Epidermal melanocyte (primary cell): Measurements from ENCODE around the gene MYO16.
"Not testable (repeated sequence)": the region's sequence is repeated elsewhere in the genome, so short reads cannot be mapped to it uniquely, and the experiment has no call there.

Source experiments
- DNase-seq: peaks from one replicate; pipeline ENCODE4 v3.0.0; 2011; ENCODE audit warnings: low spot score; ENCODE audit not compliant: insufficient read length

The MYO16 gene

DNA sequence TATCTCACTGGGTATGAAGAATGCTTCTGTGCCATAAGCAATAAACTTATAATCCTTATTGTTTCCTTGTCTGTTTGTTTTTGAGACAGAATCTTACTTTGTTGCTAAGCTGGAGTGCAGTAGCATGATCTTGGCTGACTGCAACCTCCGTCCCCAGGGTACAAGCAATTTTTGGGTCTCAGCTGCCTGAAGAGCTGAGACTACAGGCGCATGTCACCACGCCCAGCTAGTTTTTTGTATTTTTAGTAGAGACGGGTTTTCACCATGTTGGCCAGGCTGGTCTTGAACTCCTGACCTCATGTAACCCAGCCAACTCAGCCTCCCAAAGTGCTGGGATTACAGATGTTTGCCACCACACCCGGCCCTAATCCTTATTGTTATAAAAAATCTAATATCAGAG, 112.5 kb downstream of the MYO16 start:
- no peak for DNase-seq

DNA sequence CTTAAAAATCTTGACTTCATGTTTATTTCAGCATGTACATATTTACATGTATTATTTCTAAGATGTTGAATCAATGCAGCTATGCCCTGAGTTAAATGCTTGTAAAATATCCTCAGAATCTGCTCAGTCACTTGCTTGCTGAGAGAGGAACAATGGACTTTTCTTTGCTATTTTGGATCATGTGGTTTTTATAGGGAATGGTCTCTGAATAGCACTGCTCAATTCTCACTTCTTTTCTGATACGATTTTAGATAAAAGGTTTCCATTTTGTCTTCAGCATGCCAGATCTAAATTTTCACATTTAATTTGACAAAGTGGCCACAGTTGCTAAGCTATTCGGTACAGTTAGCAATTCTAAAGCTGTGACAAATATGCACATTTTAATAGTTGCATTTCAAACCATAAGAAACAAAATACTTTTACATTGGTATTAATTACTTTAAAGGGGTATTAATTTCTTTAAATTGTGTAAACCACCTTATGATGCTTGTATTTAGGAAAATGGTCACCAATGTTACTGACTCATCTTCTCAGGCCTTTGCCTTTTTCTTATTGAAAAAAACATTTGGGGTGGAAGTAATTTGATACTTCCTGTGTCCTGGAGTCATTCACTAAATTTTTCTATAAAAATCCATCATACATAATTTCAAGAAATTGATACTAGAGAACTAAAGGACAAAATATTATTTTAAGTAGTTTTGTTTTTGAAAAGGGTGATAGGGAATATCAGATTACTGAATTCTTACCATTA, 113.5 kb downstream of the MYO16 start:
- no peak for DNase-seq

DNA sequence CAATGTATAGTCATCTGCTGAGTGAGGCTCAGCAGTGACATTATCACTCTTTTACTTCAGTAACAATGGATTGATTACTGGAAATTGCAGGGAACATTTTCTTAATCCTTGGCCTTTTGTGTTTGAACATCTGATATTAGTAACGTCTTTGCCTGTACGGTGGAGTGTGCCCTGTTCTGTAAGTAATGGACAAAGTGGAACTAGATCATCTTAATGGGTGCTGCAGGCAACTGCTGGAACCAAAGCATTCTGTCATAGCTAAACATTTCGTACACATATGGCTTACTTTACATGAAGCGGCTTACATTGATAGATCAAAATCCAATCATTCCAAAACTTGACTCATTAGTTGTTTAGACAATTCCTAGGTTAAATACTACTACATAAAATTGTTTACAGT, 114.1 kb downstream of the MYO16 start:
- DNase-seq = no peak

DNA sequence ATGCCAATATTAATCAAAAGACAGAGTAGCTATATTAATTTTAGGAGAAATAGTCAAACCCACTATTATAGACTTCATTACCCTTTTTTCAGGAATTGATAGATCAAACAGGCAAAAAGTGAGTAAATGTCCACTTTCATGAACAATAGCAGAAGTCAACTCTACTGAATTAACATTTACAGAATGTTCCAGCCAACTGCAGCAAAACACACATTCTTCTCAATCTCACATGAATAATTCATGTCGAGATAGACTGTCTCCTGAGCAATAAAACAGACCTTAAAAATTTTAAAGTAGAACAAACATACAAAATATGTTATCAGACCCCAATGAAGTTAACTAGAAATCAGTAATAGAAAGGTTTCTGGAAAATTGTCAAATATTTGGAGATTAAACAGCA, 118.4 kb downstream of the MYO16 start:
- DNase-seq = no peak

DNA sequence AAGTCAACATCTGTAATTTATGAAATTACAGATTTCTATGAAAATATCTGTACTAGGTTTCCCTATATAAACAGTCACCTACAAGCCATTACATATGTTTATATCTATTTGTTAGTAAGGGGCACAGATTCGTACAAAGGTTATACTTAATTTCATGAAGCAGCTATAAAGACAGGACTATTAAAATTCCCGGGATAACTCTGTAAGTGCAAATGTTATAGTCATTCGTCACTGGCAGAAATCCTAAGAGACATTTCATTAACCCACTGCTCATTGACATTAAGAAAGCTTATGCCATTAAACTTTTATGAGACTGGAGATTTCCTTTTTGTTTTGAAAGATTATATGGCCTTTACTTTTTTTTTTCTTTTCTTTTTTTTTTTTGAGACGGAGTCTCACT, 122.9 kb downstream of the MYO16 start:
- no peak for DNase-seq

DNA sequence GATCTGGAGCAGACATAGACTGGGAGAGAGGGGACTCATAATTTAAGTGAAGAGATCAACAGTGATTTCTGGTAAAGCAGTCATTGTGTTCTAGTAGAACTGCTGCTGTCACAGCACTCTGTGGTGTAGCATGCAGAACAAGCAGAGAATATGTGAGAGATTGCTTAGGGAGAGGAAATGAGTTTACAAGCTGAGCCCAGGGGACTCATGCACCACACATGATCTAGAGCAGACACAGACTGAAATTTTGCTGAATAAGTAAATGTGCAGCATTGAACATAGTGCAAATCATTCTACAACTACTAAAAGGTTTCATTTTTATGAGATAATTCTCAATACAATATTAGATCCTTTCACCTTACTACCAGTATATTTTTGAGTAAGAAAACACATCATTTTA, 125.7 kb downstream of the MYO16 start:
- DNase-seq = no peak

DNA sequence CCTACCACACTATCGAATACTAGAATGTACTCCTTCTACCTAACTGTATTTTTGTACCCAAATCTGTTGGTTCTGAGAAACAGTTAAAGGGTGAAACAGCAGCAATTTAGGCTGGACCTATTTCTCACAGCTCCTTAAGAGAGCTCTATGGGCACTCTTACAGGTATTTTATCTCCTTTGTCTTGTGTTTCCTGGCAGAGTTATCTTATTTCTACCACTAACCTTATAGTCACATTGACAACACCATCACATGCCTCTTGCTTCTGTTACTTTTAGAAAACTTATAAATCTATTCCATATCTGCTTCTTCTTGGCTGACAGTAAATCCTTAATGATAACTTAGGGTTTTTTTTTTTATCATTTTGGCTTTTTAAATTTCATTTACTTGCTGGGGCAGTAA, 130.7 kb downstream of the MYO16 start:
- DNase-seq = no peak

DNA sequence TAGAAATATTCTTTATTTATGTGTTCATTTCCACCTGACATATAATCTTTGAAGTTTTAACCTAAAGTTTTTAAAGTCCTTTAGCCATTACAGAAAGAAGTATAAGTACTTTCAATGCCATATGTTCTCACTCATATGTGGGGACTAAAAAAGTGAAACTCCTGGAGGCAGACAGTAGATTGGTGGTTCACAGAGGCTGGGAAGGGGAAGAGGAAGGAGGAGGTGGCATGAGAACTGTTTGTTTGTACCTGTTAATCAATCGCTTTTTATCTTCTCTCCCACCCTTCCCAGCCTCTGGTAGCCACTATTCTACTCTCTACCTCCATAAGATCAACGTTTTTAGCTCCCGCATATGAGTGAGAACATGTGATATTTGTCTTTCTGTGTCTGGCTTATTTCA, 131.1 kb downstream of the MYO16 start:
- DNase-seq = no peak

DNA sequence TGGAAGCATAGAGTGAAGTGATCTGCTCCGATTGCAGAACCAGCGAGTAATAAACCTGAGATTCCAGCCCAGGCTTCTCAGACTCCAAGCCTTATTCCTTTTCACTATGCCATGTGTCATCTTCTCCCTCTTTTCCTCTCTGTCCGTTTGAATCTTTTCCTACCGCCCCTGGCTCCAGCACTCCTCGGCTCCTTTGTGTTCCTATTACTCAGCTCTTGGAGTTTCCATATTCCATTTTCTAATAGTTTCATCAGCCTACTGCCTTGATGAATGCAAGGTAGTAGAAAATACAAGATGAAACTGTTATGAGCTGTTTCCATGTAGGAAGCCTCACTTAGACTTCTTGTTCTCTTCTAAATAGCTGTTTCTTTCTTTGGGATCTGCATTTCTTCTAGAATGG, 138.6 kb downstream of the MYO16 start:
- DNase-seq = no peak

DNA sequence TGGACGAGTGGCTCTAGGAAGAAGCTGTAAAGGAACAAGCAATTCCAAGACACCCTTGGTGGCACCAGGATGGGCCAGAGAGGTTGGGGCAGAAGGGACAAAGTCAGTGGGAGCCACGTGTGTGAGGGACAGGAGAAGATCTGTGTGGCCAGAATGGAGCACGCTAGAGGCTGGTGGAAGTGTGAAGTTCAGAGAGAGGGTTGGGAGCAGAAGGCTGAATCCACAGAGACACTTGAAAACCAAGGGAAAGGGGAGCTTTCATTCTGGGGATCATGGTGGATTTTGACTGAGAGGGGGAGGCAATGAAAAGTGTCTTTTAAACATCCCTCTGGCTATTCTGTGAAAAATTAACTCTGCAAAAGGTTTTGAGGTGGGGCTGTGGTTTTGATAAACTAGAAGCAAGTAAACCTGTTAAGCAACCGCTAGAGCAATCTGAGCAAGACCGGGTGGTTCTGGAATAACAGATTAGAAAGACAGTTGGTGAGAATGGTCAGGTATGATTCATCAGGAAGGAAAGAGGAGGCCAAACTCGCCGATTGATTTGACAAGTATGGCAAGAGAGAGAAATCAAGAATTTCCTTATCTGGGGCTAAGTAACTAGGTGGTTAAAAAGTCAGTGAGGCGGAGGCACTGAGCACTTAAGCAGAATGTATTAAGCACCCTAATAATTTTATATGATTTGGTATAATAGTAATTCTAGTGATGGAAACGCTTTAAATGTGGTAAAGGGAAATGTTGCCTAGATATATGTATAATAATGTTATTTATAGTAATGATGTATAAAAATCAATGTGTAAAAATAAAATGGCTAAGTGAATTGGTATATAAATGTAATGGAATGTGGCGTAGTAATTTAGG, 140.0 kb downstream of the MYO16 start:
- no peak for DNase-seq

DNA sequence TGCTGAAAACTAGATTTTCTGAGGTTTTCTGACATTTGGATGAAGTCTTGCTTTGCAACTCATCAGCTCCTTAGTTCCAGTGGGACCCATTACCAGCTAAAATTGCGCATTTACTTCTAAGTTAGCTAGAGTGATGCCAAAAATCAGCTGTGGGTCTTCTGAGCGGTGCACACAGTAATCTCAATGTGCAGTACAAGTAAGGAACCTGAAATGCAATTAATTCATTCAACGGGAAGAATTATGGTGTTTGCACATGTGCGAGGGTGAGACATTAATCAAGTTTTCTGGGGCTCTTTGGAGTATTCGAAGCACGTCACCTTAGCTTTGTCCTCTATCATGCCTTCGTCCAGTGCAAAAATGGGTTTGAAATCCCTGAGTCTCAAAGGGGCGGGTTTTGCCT, 146.2 kb downstream of the MYO16 start:
- DNase-seq = no peak

DNA sequence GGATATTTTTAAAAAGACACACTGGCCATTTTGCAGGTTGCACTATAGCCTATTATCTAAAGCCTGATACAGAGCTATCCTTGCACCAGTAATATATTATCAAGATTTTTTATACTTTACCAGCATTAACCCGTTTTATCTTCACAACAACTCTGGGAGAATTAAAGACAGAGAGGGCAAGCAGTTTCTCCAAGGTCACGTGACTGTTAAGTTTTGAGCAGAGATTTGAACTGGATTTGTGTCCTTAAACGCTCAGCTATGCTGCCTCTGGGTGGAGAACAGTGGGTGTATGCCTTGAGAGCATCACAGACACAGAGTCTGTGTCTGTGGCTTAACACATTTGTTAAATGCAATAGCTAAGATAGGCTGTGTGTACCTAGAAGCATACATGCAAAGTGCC, 147.2 kb downstream of the MYO16 start:
- DNase-seq = no peak

DNA sequence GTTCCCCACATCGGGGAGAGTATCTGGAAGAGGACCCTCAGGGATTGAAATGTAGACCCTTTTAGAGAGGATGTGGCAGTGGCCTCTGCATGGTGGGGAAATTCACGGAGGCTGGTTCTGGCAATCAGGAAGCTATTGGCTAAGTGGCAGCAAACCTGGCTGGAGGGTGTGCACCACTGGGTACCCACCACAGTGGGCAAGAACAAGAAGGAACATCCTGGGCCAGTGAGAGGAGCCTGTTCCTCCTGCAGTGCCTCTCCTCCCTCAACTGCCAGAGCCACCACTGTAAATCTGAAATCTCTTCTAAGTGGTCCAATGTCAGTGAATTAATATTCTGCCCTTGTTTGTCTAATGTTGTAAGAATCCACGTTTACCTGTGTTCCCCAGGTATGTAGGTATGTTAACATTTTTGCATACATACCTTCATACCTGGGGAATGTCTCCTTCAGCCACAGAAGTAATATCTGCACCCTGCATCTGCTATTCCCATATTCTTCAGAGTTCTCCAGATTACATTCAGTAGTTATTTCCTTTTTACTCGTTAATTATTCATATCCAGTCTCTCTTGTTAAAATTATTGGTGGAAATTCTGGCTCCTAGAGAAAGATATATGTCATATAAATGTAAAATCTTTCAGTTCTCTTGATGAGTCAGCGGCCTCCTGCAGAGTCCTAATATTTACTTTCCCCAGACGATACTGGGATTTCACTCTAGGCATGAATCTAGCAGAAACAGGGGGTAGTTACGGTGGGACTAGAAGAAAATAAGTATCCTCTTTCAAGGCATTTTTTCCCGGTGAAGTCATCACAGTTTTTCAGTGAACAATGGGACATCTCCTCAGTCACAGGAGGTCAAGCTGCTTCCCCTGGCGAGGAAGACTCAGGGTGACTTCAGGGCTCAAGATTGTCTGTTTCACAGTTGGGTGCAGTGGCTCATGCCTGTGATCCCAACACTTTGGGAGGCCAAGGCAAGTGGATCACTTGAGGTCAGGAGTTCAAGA, 148.3 kb downstream of the MYO16 start:
- no peak for DNase-seq

DNA sequence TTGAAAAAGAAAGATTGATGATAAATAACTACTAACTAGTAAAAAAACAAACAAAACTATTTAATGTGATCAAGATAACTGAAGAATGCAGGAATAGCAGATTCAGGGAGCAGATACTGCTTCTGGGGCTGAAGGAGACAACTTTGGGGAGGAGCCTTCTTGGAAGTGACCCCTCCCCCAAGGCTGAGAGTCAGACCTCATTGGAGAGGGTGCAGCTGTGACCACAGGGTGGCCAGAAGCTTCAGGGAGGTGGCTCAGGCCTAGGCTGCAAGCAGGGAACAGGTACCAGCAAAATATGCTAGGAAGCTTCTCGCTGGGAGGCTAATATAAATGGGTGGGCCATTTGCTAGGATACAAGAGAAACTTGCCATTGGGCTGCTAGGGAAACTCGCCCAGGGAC, 149.9 kb downstream of the MYO16 start:
- no peak for DNase-seq

DNA sequence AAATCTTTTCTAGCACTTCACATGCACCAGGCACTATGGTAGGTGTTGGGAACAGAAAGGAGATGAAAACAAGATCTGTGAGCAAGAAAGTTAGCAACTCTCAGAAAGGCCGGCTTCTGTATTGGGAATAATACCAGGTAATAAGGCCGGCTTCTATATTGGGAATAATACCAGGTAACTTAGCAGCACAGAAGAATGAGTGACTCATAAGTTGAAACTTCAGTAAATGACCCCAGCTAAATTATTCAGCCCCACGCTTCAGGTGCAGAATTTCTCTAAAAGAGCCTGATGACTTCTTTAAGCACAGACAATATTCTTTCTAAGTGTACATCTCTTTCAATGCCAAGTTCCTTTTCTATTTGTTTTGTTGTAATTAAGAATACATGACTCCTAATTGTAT, 151.3 kb downstream of the MYO16 start:
- DNase-seq = no peak

DNA sequence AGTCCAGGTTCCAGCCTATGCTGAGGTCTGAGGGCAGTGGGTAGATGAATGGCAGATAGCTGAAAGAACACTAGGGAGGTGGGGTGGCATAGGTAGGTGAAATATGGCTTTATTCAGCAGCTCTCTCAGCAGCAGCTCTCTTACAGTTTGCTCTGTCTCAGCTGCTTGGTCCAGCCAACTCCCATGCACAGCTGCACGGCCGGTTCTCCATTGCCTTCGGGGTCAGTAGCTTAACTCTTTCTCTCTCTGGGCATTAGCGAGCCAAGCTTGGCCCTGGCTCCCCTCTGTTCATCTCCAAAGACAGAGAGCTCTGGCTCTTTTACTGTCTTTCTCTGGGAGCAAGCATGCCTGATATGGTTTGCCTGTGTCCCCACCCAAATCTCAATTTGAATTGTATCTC, 151.9 kb downstream of the MYO16 start:
- DNase-seq = no peak

DNA sequence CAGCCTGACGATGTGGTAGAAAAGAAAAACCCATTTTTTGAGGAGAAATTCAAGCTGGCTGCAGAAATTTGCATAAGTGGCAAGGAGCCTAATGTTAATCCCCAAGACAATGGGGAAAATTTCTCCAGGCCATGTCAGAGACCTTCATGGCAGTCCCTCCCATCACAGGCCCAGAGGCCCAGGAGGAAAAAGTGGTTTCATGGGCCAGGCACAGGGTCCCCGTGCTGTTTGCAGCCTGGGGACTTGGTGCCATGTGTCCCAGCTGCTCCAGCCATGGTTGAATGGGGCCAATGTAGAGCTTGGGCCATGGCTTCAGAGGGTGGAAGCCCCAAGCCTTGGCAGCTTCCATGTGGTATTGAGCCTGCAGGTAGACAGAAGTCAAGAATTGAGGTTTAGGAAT, 153.1 kb downstream of the MYO16 start:
- not testable (repeated sequence) for DNase-seq

DNA sequence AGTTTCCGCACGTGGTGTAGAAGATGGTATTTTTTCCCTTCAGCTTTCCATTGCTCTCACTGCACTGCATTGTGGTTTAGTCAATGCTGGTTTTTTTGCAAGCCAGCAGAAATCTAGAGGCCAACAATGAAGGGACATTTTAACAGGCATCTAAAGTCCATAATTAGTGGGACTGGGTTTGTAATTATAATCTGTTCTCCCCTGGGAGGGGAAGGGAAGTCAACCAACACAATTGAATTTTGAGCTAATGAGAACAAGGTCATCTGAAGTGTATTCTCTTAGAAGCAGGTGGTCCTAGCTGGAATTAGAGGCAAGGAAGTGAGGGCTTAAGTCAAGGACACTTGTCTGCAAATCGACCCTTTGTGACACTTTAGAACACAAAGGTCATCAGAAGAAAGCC, 156.4 kb downstream of the MYO16 start:
- DNase-seq = no peak

DNA sequence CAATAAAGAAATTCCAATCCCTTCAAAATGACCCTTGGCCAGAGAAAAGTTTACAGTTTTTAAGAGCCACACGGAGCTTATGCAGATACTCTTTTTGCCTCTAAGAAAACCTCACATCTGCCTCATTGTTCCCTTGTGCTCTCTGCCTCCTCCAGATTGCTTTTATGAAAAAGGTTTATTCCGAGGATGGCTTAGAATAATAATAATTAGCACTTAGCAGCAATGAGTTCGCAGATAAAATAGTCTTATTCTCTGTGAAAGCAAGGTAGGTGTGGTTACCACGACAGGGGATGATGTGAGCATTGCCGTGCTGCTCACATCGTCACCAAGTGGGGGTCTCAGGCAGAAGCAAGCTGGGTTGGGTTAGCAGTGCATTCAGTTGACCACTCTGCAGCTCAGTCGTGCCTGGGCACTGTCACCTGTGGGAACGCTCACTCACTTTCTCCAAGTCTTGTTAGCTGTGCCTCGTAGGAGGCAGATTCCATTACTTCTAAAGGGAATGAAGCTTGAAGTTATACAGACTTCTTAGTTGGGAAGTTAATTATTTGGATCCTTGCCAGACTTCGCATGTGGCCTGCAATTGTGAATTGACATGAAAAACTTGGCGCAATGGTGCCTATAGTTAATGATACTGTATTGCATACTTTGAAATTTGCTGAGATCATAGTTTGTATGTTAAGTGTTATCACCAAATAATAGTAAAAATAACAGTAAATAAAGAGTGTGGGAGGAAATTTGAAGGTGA, 157.2 kb downstream of the MYO16 start:
- no peak for DNase-seq

DNA sequence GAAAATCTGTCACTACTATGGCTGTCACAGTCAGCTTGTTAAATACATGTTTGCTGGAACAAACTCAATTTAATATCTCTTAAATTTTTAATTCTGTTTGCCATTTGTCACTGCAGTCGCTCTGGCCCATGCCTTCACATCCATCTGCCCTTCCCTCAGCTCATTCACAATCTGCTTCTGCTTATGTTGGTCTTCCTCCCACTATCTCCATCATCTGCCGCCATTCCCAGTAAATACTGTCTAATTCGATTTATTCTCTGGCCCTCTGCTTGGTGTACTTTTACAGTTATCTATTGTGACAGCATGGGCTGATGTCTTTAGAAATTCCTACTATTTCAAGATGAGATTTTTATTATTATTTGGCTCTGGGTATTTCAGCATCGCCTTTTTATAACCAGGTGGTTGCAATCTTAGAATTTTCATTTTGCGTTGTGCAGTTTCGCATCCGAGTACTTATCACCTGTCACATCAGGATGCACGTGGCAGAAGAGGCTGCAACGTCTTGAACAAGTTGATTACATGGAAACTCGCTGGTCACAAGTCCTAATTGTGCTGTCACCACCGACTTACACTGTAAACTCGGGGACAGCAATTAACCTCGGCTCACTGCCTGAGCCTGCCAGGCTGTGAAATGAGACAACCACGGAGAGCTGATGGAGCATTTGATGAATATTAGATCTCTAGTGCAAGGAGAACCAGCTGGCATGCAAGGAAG, 158.4 kb downstream of the MYO16 start:
- DNase-seq = no peak
